ENCODE measurements around the gene PAPOLG. TPM values are rescaled to one million over a fixed set of nuclear protein-coding genes. Genes with fewer than 3 reads are reported as not detected.

PAPOLG gene
- total RNA-seq (10 to 100 TPM in 1 of 2 donors, 1 to 10 TPM in 1; 7.7 to 26.2 TPM), polyA plus RNA-seq (1 to 10 TPM; 5.9 to 6.0 TPM)
- long read RNA-seq, donor 1, full-length matches to known transcripts, result 1 of 1 reads
- long read RNA-seq, donor 1, partial matches to known transcripts, result 0 of 1 reads
- long read RNA-seq, donor 1, other reads (novel, unspliced or antisense), result 0 of 1 reads
- long read RNA-seq, donor 2, result 0 reads
- long read RNA-seq, donor 3, full-length matches to known transcripts, result 1 of 1 reads
- long read RNA-seq, donor 3, partial matches to known transcripts, result 0 of 1 reads
- long read RNA-seq, donor 3, other reads (novel, unspliced or antisense), result 0 of 1 reads
- long read RNA-seq, donor 4, partial matches to known transcripts, result 0 of 1 reads
- long read RNA-seq, donor 4, other reads (novel, unspliced or antisense), result 0 of 1 reads
- long read RNA-seq, donor 5, full-length matches to known transcripts, result 2 of 2 reads
- long read RNA-seq, donor 5, partial matches to known transcripts, result 0 of 2 reads
- long read RNA-seq, donor 5, other reads (novel, unspliced or antisense), result 0 of 2 reads

GRCh38 chr2:60756097-60757087 is at the start of gene PAPOLG:
Gene PAPOLG (plus strand): TSS chr2:60756268. CDS start chr2:60756479, 211 bp downstream.
- TF ChIP-seq CTCF (IDR thresholded peaks at IDR 0.05; ENCODE audit: control extremely low read depth, extremely low read depth), result no peak
- Histone ChIP-seq H3K36me3 (ENCODE audit: control insufficient read depth in 4 of 4, insufficient read depth in 4 of 4, low read length in 4 of 4) (peaks cover 2 to 12% (median 4%) of the 10 kb centered on the region in 4 donors), H3K9ac (ENCODE audit: insufficient read depth in 1 of 2, low read length in 2 of 2) (peak within 1 kb of the TSS; percentile 33 to 87), H3K27me3 (ENCODE audit: control insufficient read depth in 3 of 3, insufficient read depth in 3 of 3, low read length in 2 of 3) (no peaks in the 10 kb centered on the region), H3K9me3 (ENCODE audit: control insufficient read depth in 4 of 4, insufficient read depth in 3 of 4, low read length in 3 of 4) (no peaks in the 10 kb centered on the region), H3K4me3 (peak within 1 kb of the TSS; percentile 90), H3K4me1 (ENCODE audit: control insufficient read depth in 5 of 5, insufficient read depth in 5 of 5, low read length in 5 of 5) (peaks cover 0 to 13% (median 2%) of the 10 kb centered on the region in 5 donors), H3K27ac (ENCODE audit: low read depth in 1 of 2, low read length in 1 of 2) (peak within 1 kb of the TSS; percentile 75 to 94)
- ATAC-seq (ENCODE audit: insufficient read depth, low FRiP score), result peak; percentile 99
- peak; percentile 94 to 96 (median 96) for DNase-seq
- WGBS, 2 donors, result 0 to 1% methylated on average over 58 of the region's 58 CpGs

GRCh38 chr2:60707750-60708371 is 48.2 kb upstream of the PAPOLG start:
- no peaks in the 10 kb centered on the region for H3K4me1 ChIP-seq (ENCODE audit: control insufficient read depth in 5 of 5, insufficient read depth in 5 of 5, low read length in 5 of 5)
- no peak overlapping the region for H3K4me3 ChIP-seq
- TF ChIP-seq CTCF (IDR thresholded peaks at IDR 0.05; ENCODE audit: control extremely low read depth, extremely low read depth), result peak; percentile 48
- no peaks in the 10 kb centered on the region for H3K36me3 ChIP-seq (ENCODE audit: control insufficient read depth in 4 of 4, insufficient read depth in 4 of 4, low read length in 4 of 4)
- ATAC-seq (ENCODE audit: insufficient read depth, low FRiP score) (no peak), DNase-seq (peak in 2 of 3 donors; percentile 55 to 60)
- no peaks in the 10 kb centered on the region for H3K9me3 ChIP-seq (ENCODE audit: control insufficient read depth in 4 of 4, insufficient read depth in 3 of 4, low read length in 3 of 4)
- 54 to 63% methylated on average over 11 of the region's 11 CpGs for WGBS, 2 donors
- no peak overlapping the region for H3K9ac ChIP-seq (ENCODE audit: insufficient read depth in 1 of 2, low read length in 2 of 2)
- no peaks in the 10 kb centered on the region for H3K27me3 ChIP-seq (ENCODE audit: control insufficient read depth in 3 of 3, insufficient read depth in 3 of 3, low read length in 2 of 3)
- H3K27ac ChIP-seq (ENCODE audit: low read depth in 1 of 2, low read length in 1 of 2), result no peak overlapping the region

GRCh38 chr2:60708630-60709320 is 47.3 kb upstream of the PAPOLG start:
- WGBS, 2 donors, result 96 to 97% methylated on average over 7 of the region's 7 CpGs
- no peak for TF ChIP-seq CTCF (IDR thresholded peaks at IDR 0.05; ENCODE audit: control extremely low read depth, extremely low read depth)

More at GRCh38 chr2:60708630-60709320, 47.3 kb upstream of the PAPOLG start:
- no peaks in the 10 kb centered on the region for H3K4me1 ChIP-seq (ENCODE audit: control insufficient read depth in 5 of 5, insufficient read depth in 5 of 5, low read length in 5 of 5)
- H3K27me3 ChIP-seq (ENCODE audit: control insufficient read depth in 3 of 3, insufficient read depth in 3 of 3, low read length in 2 of 3), result no peaks in the 10 kb centered on the region
- H3K9me3 ChIP-seq (ENCODE audit: control insufficient read depth in 4 of 4, insufficient read depth in 3 of 4, low read length in 3 of 4), result no peaks in the 10 kb centered on the region
- DNase-seq, result no peak
- no peak overlapping the region for H3K27ac ChIP-seq (ENCODE audit: low read depth in 1 of 2, low read length in 1 of 2)
- H3K4me3 ChIP-seq, result no peak overlapping the region
- ATAC-seq (ENCODE audit: insufficient read depth, low FRiP score), result no peak
- no peaks in the 10 kb centered on the region for H3K36me3 ChIP-seq (ENCODE audit: control insufficient read depth in 4 of 4, insufficient read depth in 4 of 4, low read length in 4 of 4)
- H3K9ac ChIP-seq (ENCODE audit: insufficient read depth in 1 of 2, low read length in 2 of 2), result no peak overlapping the region
